NCI-H1436 treated with DMSO at 0.1 percent for 48 hours (cell line): Measurements from ENCODE around the gene CAMKV.

Source experiments
- DNase-seq: peaks from one replicate; lab custom pipeline; 2025; lab: John Stamatoyannopoulos, UW

The CAMKV gene

GRCh38 chr3:49896345-49896744, 26.6 kb upstream of the CAMKV start:
- no peak for DNase-seq

- no peak for DNase-seq
Observed at GRCh38 chr3:49895791-49896190, 26.1 kb upstream of the CAMKV start.

- no peak for DNase-seq
Observed at GRCh38 chr3:49889296-49889695, 19.6 kb upstream of the CAMKV start.

GRCh38 chr3:49886922-49887265, 17.2 kb upstream of the CAMKV start:
- DNase-seq: no peak

- no peak for DNase-seq
Observed at GRCh38 chr3:49883998-49884397, 14.3 kb upstream of the CAMKV start.

GRCh38 chr3:49882166-49882565, 12.5 kb upstream of the CAMKV start:
- DNase-seq: no peak

GRCh38 chr3:49880581-49881315, 11.0 kb upstream of the CAMKV start:
- DNase-seq: no peak

GRCh38 chr3:49879721-49880120, 10.0 kb upstream of the CAMKV start:
- DNase-seq: no peak

- no peak for DNase-seq
Observed at GRCh38 chr3:49878686-49879085, 9.0 kb upstream of the CAMKV start.

- no peak for DNase-seq
Observed at GRCh38 chr3:49877716-49878115, 8.0 kb upstream of the CAMKV start.

- no peak for DNase-seq
Observed at GRCh38 chr3:49876567-49876966, 6.9 kb upstream of the CAMKV start.

GRCh38 chr3:49873623-49874022, 3.9 kb upstream of the CAMKV start:
- no peak for DNase-seq

GRCh38 chr3:49872801-49873281, 3.1 kb upstream of the CAMKV start:
- no peak for DNase-seq

- no peak for DNase-seq
Observed at GRCh38 chr3:49871531-49872153, 1.9 kb upstream of the CAMKV start.

- no peak for DNase-seq
Observed at GRCh38 chr3:49868862-49869466, 742 bp downstream of the CAMKV start.

GRCh38 chr3:49867871-49868321, 1.8 kb downstream of the CAMKV start:
- DNase-seq: no peak

- DNase-seq: no peak
Observed at GRCh38 chr3:49867400-49867799, 2.3 kb downstream of the CAMKV start.

GRCh38 chr3:49865198-49865784, 4.4 kb downstream of the CAMKV start:
- DNase-seq: no peak

- no peak for DNase-seq
Observed at GRCh38 chr3:49864505-49864904, 5.2 kb downstream of the CAMKV start.

- no peak for DNase-seq
Observed at GRCh38 chr3:49859576-49860305, 10.0 kb downstream of the CAMKV start.

GRCh38 chr3:49856181-49857005, 13.3 kb downstream of the CAMKV start, which contains the start of gene TRAIP:
TRAIP (minus strand) TSS chr3:49856564; CDS start chr3:49856453, 111 bp downstream.
- DNase-seq: peak; percentile 35
